BLaER1 treated with 17β-estradiol and CSF1 and Interleukin-3, amounts not matched to agents 10 nM and 100 nM (cell line): ENCODE measurements around the gene PLPP4.
A peak's percentile ranks its signal among the peaks of the same experiment; 100 is the strongest.
"Not testable (repeated sequence)": the region's sequence is repeated elsewhere in the genome, so short reads cannot be mapped to it uniquely, and the experiment has no call there.

Experiments
- H3K27ac ChIP-seq, 11 experiments: shearing (Covaris generic); formaldehyde crosslinking; 2 replicates each; pipeline ENCODE4 v1.8.1; 2022
- H3K27me3 ChIP-seq, 11 experiments: shearing (Covaris generic); formaldehyde crosslinking; 2 replicates each; pipeline ENCODE4 v1.8.1; 2022
- H3K36me3 ChIP-seq, 11 experiments: shearing (Covaris generic); formaldehyde crosslinking; 2 replicates each; pipeline ENCODE4 v1.8.1; 2022
- H3K4me1 ChIP-seq, 10 experiments: shearing (Covaris generic); formaldehyde crosslinking; 2 replicates each; pipeline ENCODE4 v1.8.1; 2022
- H3K4me2 ChIP-seq, 11 experiments: shearing (Covaris generic); formaldehyde crosslinking; 2 replicates each; pipeline ENCODE4 v1.8.1; 2022
- H3K4me3 ChIP-seq, 10 experiments: shearing (Covaris generic); formaldehyde crosslinking; 2 replicates each; pipeline ENCODE4 v1.8.1; 2022
- H3K9ac ChIP-seq, 11 experiments: shearing (Covaris generic); formaldehyde crosslinking; 2 replicates each; pipeline ENCODE4 v1.8.1; 2022
- H3K9me3 ChIP-seq, 11 experiments: shearing (Covaris generic); formaldehyde crosslinking; replicated peaks in 1 of 11; 2 replicates each; pipeline ENCODE4 v1.8.1; 2022
- H4K20me1 ChIP-seq, 11 experiments: shearing (Covaris generic); formaldehyde crosslinking; 2 replicates each; pipeline ENCODE4 v1.8.1; 2022
- Cebpa-rat ChIP-seq, 11 experiments: shearing (Covaris generic); IDR thresholded peaks; 2 replicates each; pipeline ENCODE4 v1.8.1; 2022

The PLPP4 gene

GRCh38 chr10:120492346-120492745 lies 35.3 kb downstream of the PLPP4 start:
- no peaks in the 10 kb centered on the region for H3K9me3 ChIP-seq
- no peaks in the 10 kb centered on the region for H3K27me3 ChIP-seq
- TF ChIP-seq Cebpa-rat (IDR thresholded peaks at IDR 0.05): no peak
- no peaks in the 10 kb centered on the region for H3K36me3 ChIP-seq
- H4K20me1 ChIP-seq: no peaks in the 10 kb centered on the region
- peak overlapping the region in 2 of 11 experiments; percentile 1 to 14; a peak in 1 of 22 replicates for H3K27ac ChIP-seq
- H3K4me2 ChIP-seq: peak overlapping the region in 10 of 11 experiments; percentile 1 to 88 (median 50); a peak in 15 of 22 replicates
- H3K9ac ChIP-seq: no peak overlapping the region
- no peak overlapping the region for H3K4me3 ChIP-seq
- H3K4me1 ChIP-seq: peaks cover 0 to 50% (median 7%) of the 10 kb centered on the region in 10 experiments; a peak in 14 of 20 replicates

- Histone ChIP-seq H3K4me1 (peaks cover 0 to 46% (median 7%) of the 10 kb centered on the region in 10 experiments; a peak in 14 of 20 replicates), H4K20me1 (no peaks in the 10 kb centered on the region), H3K27me3 (no peaks in the 10 kb centered on the region), H3K9ac (no peak overlapping the region), H3K36me3 (no peaks in the 10 kb centered on the region), H3K4me3 (no peak overlapping the region), H3K9me3 (no peaks in the 10 kb centered on the region), H3K4me2 (peak overlapping the region in 5 of 11 experiments; percentile 13 to 88 (median 58); a peak in 8 of 22 replicates), H3K27ac (peak overlapping the region in 2 of 11 experiments; percentile 31 to 53; a peak in 3 of 22 replicates)
- no peak for TF ChIP-seq Cebpa-rat (IDR thresholded peaks at IDR 0.05)
These were observed 36.6 kb downstream of the PLPP4 start for GRCh38 chr10:120493411-120494312.

GRCh38 chr10:120494313-120494710 lies 37.3 kb downstream of the PLPP4 start:
- peak overlapping the region in 5 of 11 experiments; percentile 13 to 88 (median 58); a peak in 8 of 22 replicates for H3K4me2 ChIP-seq
- no peak overlapping the region for H3K4me3 ChIP-seq
- H3K4me1 ChIP-seq: peaks cover 0 to 46% (median 7%) of the 10 kb centered on the region in 10 experiments; a peak in 14 of 20 replicates
- no peak overlapping the region for H3K9ac ChIP-seq
- peak overlapping the region in 2 of 11 experiments; percentile 30 to 53; a peak in 3 of 22 replicates for H3K27ac ChIP-seq
- no peaks in the 10 kb centered on the region for H3K36me3 ChIP-seq
- no peaks in the 10 kb centered on the region for H3K9me3 ChIP-seq
- H3K27me3 ChIP-seq: no peaks in the 10 kb centered on the region
- no peaks in the 10 kb centered on the region for H4K20me1 ChIP-seq
- no peak for TF ChIP-seq Cebpa-rat (IDR thresholded peaks at IDR 0.05)

- H3K4me2 ChIP-seq: peak overlapping the region in 2 of 11 experiments; percentile 86 to 88; a peak in 3 of 22 replicates
- no peak overlapping the region for H3K27ac ChIP-seq
- no peak for TF ChIP-seq Cebpa-rat (IDR thresholded peaks at IDR 0.05)
- H4K20me1 ChIP-seq: no peaks in the 10 kb centered on the region
- H3K36me3 ChIP-seq: no peaks in the 10 kb centered on the region
- peaks cover 0 to 46% (median 7%) of the 10 kb centered on the region in 10 experiments; a peak in 14 of 20 replicates for H3K4me1 ChIP-seq
- no peaks in the 10 kb centered on the region for H3K27me3 ChIP-seq
- no peak overlapping the region for H3K4me3 ChIP-seq
- H3K9me3 ChIP-seq: no peaks in the 10 kb centered on the region
- H3K9ac ChIP-seq: no peak overlapping the region
These were observed 38.4 kb downstream of the PLPP4 start for GRCh38 chr10:120495226-120496009.

GRCh38 chr10:120499883-120500282 lies 42.9 kb downstream of the PLPP4 start:
- Histone ChIP-seq H4K20me1 (no peaks in the 10 kb centered on the region), H3K27me3 (no peaks in the 10 kb centered on the region), H3K9me3 (peaks cover 0 to 15% (median 0%) of the 10 kb centered on the region in 11 experiments; a peak in 2 of 22 replicates), H3K4me2 (no peak overlapping the region), H3K27ac (no peak overlapping the region), H3K9ac (no peak overlapping the region), H3K4me1 (peaks cover 4 to 26% (median 12%) of the 10 kb centered on the region in 10 experiments; a peak in 15 of 20 replicates), H3K36me3 (no peaks in the 10 kb centered on the region), H3K4me3 (no peak overlapping the region)
- TF ChIP-seq Cebpa-rat (IDR thresholded peaks at IDR 0.05): no peak

- TF ChIP-seq Cebpa-rat (IDR thresholded peaks at IDR 0.05): no peak
- peaks cover 4 to 33% (median 17%) of the 10 kb centered on the region in 10 experiments; a peak in 15 of 20 replicates for H3K4me1 ChIP-seq
- no peaks in the 10 kb centered on the region for H3K36me3 ChIP-seq
- peaks cover 0 to 15% (median 0%) of the 10 kb centered on the region in 11 experiments; a peak in 2 of 22 replicates for H3K9me3 ChIP-seq
- no peak overlapping the region for H3K9ac ChIP-seq
- H3K4me2 ChIP-seq: peak overlapping the region in 6 of 11 experiments; percentile 1 to 73 (median 29); a peak in 7 of 22 replicates
- H3K27ac ChIP-seq: peak overlapping the region in 5 of 11 experiments; percentile 32 to 61 (median 56); a peak in 8 of 22 replicates
- no peaks in the 10 kb centered on the region for H3K27me3 ChIP-seq
- H3K4me3 ChIP-seq: no peak overlapping the region
- H4K20me1 ChIP-seq: no peaks in the 10 kb centered on the region
These were observed 46.7 kb downstream of the PLPP4 start for GRCh38 chr10:120503689-120504088.

GRCh38 chr10:120504227-120504626 lies 47.2 kb downstream of the PLPP4 start:
- peak overlapping the region in 10 of 11 experiments; percentile 17 to 71 (median 56); a peak in 17 of 22 replicates for H3K27ac ChIP-seq
- peak overlapping the region in 8 of 11 experiments; percentile 1 to 73 (median 28); a peak in 12 of 22 replicates for H3K4me2 ChIP-seq
- not testable (repeated sequence) for H3K27me3 ChIP-seq, H4K20me1 ChIP-seq, H3K4me3 ChIP-seq, H3K36me3 ChIP-seq
- H3K4me1 ChIP-seq: peaks cover 4 to 37% (median 17%) of the 10 kb centered on the region in 10 experiments; a peak in 15 of 20 replicates
- peak overlapping the region in 1 of 11 experiments; percentile 41; a peak in 1 of 22 replicates for H3K9ac ChIP-seq
- H3K9me3 ChIP-seq: peaks cover 0 to 15% (median 0%) of the 10 kb centered on the region in 11 experiments; a peak in 2 of 22 replicates

GRCh38 chr10:120505056-120505455 lies 48.0 kb downstream of the PLPP4 start:
- TF ChIP-seq Cebpa-rat (IDR thresholded peaks at IDR 0.05): no peak
- Histone ChIP-seq H3K9me3 (peaks cover 0 to 15% (median 0%) of the 10 kb centered on the region in 11 experiments; a peak in 2 of 22 replicates), H3K27ac (peak overlapping the region in 8 of 11 experiments; percentile 17 to 71 (median 56); a peak in 12 of 22 replicates), H3K4me3 (no peak overlapping the region), H3K4me1 (peaks cover 4 to 37% (median 17%) of the 10 kb centered on the region in 10 experiments; a peak in 15 of 20 replicates), H3K9ac (no peak overlapping the region; a peak in 1 of 22 replicates), H3K36me3 (no peaks in the 10 kb centered on the region), H4K20me1 (no peaks in the 10 kb centered on the region), H3K27me3 (no peaks in the 10 kb centered on the region), H3K4me2 (peak overlapping the region in 6 of 11 experiments; percentile 13 to 73 (median 44); a peak in 10 of 22 replicates)
